Measurements from ENCODE around the gene EPS8L3.

The EPS8L3 gene

GRCh38 chr1:109765896-109766615 lies 2.3 kb upstream of the EPS8L3 start:
- Histone ChIP-seq H3K27ac (ENCODE audit: low read depth, low read length) (no peak overlapping the region), H4K5ac (ENCODE audit: low read length) (no peak overlapping the region), H2BK120ac (ENCODE audit: low read depth, low read length) (no peak overlapping the region), H3K18ac (ENCODE audit: low read length) (no peak overlapping the region), H3K4me3 (ENCODE audit: low read length) (no peak overlapping the region), H3K56ac (ENCODE audit: low read length) (no peak overlapping the region), H3K27me3 (ENCODE audit: insufficient read depth, low read length, poor library complexity) (no peaks in the 10 kb centered on the region), H3K36me3 (ENCODE audit: control insufficient read depth, insufficient read depth, low read length) (no peaks in the 10 kb centered on the region), H3K79me2 (ENCODE audit: control insufficient read depth, insufficient read depth, low read length) (no peaks in the 10 kb centered on the region), H4K8ac (ENCODE audit: low read depth, low read length) (no peak overlapping the region), H3K23ac (ENCODE audit: low read length) (no peak overlapping the region), H3K9ac (ENCODE audit: low read length) (no peak overlapping the region), H3K4me2 (ENCODE audit: low read length) (no peak overlapping the region), H3K4me1 (ENCODE audit: control insufficient read depth, low read depth, low read length) (no peaks in the 10 kb centered on the region), H3K79me1 (ENCODE audit: low read length) (no peaks in the 10 kb centered on the region), H2AK5ac (ENCODE audit: low read length) (no peak overlapping the region), H3K4ac (ENCODE audit: low read depth, low read length) (no peak overlapping the region), H2BK15ac (replicated peaks; ENCODE audit: low read depth) (no peak overlapping the region), H2BK5ac (ENCODE audit: low read length) (no peak overlapping the region)
- WGBS (ENCODE audit: extremely low coverage, insufficient coverage, low lambda C conversion rate): no CpG with 5 or more reads among the region's 13 CpGs
- no peak for DNase-seq

- DNase-seq: no peak
- Histone ChIP-seq H3K4me2 (ENCODE audit: low read length) (no peak overlapping the region), H2AK5ac (ENCODE audit: low read length) (no peak overlapping the region), H4K8ac (ENCODE audit: low read depth, low read length) (no peak overlapping the region), H3K9ac (ENCODE audit: low read length) (no peak overlapping the region), H2BK15ac (replicated peaks; ENCODE audit: low read depth) (no peak overlapping the region), H2BK5ac (ENCODE audit: low read length) (no peak overlapping the region), H3K79me2 (ENCODE audit: control insufficient read depth, insufficient read depth, low read length) (no peaks in the 10 kb centered on the region), H3K23ac (ENCODE audit: low read length) (no peak overlapping the region), H4K5ac (ENCODE audit: low read length) (no peak overlapping the region), H2BK120ac (ENCODE audit: low read depth, low read length) (no peak overlapping the region), H3K36me3 (ENCODE audit: control insufficient read depth, insufficient read depth, low read length) (no peaks in the 10 kb centered on the region), H3K56ac (ENCODE audit: low read length) (no peak overlapping the region), H3K18ac (ENCODE audit: low read length) (no peak overlapping the region), H3K4ac (ENCODE audit: low read depth, low read length) (no peak overlapping the region), H3K79me1 (ENCODE audit: low read length) (no peaks in the 10 kb centered on the region), H3K27me3 (ENCODE audit: insufficient read depth, low read length, poor library complexity) (no peaks in the 10 kb centered on the region), H3K4me3 (ENCODE audit: low read length) (no peak overlapping the region), H3K4me1 (ENCODE audit: control insufficient read depth, low read depth, low read length) (no peaks in the 10 kb centered on the region), H3K27ac (ENCODE audit: low read depth, low read length) (no peak overlapping the region)
- no CpG with 5 or more reads among the region's 4 CpGs for WGBS (ENCODE audit: extremely low coverage, insufficient coverage, low lambda C conversion rate)
Observed at GRCh38 chr1:109765483-109765815, 1.7 kb upstream of the EPS8L3 start.

GRCh38 chr1:109764561-109765482 lies 1.1 kb upstream of the EPS8L3 start:
- Histone ChIP-seq H2BK120ac (ENCODE audit: low read depth, low read length) (no peak overlapping the region), H4K5ac (ENCODE audit: low read length) (no peak overlapping the region), H3K9ac (ENCODE audit: low read length) (no peak overlapping the region), H3K4ac (ENCODE audit: low read depth, low read length) (no peak overlapping the region), H2AK5ac (ENCODE audit: low read length) (no peak overlapping the region), H3K18ac (ENCODE audit: low read length) (no peak overlapping the region), H3K4me3 (ENCODE audit: low read length) (no peak overlapping the region), H3K79me1 (ENCODE audit: low read length) (no peaks in the 10 kb centered on the region), H3K36me3 (ENCODE audit: control insufficient read depth, insufficient read depth, low read length) (no peaks in the 10 kb centered on the region), H3K4me2 (ENCODE audit: low read length) (no peak overlapping the region), H3K56ac (ENCODE audit: low read length) (no peak overlapping the region), H2BK15ac (replicated peaks; ENCODE audit: low read depth) (no peak overlapping the region), H3K79me2 (ENCODE audit: control insufficient read depth, insufficient read depth, low read length) (no peaks in the 10 kb centered on the region), H3K23ac (ENCODE audit: low read length) (no peak overlapping the region), H3K4me1 (ENCODE audit: control insufficient read depth, low read depth, low read length) (no peaks in the 10 kb centered on the region), H4K8ac (ENCODE audit: low read depth, low read length) (no peak overlapping the region), H3K27me3 (ENCODE audit: insufficient read depth, low read length, poor library complexity) (no peaks in the 10 kb centered on the region), H2BK5ac (ENCODE audit: low read length) (no peak overlapping the region), H3K27ac (ENCODE audit: low read depth, low read length) (no peak overlapping the region)
- WGBS (ENCODE audit: extremely low coverage, insufficient coverage, low lambda C conversion rate): no CpG with 5 or more reads among the region's 13 CpGs
- DNase-seq: no peak

DNA sequence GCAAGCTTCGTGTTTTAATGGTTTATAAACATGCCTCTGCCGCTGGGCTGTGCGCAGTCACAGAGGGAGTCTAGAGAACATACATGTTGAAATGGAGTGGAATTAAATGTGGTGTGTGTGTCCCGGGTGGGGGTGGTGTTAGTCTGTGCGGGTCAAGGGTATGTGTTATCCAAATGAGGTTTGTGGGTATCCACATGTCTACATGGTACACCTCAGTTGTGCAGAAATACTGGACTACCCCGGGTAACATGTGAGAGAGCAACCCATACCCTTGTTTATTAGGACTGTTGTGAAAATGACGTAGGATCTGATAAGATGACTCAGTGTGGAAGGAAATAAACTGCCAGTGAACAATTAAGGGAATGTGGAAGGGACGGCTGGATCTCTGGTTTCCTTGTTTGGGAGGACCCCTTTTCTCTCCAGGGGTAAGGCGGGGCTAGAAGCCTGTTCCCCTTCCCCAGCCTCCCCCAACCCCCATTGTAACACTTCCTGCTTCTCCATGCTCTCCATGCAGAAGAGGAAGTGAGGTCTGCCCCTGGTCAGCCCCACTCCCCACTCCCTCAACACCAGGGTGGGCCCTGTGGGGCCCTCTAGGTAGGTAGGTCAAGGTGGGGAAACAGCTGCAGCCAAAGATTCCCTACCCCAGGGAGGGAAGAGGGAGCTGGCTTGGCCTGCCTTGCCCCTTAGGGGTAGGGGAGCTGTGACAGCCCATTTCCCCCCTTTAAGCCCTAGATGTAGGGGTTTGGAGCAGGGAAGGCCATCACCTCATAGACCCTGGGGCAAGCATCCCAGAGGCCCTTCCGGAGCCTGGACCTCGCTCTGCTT lies 690 bp downstream of the EPS8L3 start:
- H3K27ac ChIP-seq (ENCODE audit: low read depth, low read length): no peak overlapping the region
- WGBS (ENCODE audit: extremely low coverage, insufficient coverage, low lambda C conversion rate): 100% methylated on average over 2 of the region's 11 CpGs

GRCh38 chr1:109762039-109762585 lies 1.6 kb downstream of the EPS8L3 start:
- no peaks in the 10 kb centered on the region for H3K79me1 ChIP-seq (ENCODE audit: low read length)
- H3K27me3 ChIP-seq (ENCODE audit: insufficient read depth, low read length, poor library complexity): no peaks in the 10 kb centered on the region
- H3K23ac ChIP-seq (ENCODE audit: low read length): no peak overlapping the region
- no CpG with 5 or more reads among the region's 7 CpGs for WGBS (ENCODE audit: extremely low coverage, insufficient coverage, low lambda C conversion rate)
- H4K8ac ChIP-seq (ENCODE audit: low read depth, low read length): no peak overlapping the region
- H4K5ac ChIP-seq (ENCODE audit: low read length): no peak overlapping the region
- H2BK15ac ChIP-seq (replicated peaks; ENCODE audit: low read depth): no peak overlapping the region
- no peak overlapping the region for H3K27ac ChIP-seq (ENCODE audit: low read depth, low read length)
- H2BK5ac ChIP-seq (ENCODE audit: low read length): no peak overlapping the region
- no peak overlapping the region for H3K18ac ChIP-seq (ENCODE audit: low read length)
- H3K79me2 ChIP-seq (ENCODE audit: control insufficient read depth, insufficient read depth, low read length): no peaks in the 10 kb centered on the region
- H2BK120ac ChIP-seq (ENCODE audit: low read depth, low read length): no peak overlapping the region
- no peak overlapping the region for H3K4me2 ChIP-seq (ENCODE audit: low read length)
- no peaks in the 10 kb centered on the region for H3K4me1 ChIP-seq (ENCODE audit: control insufficient read depth, low read depth, low read length)
- DNase-seq: no peak
- H3K36me3 ChIP-seq (ENCODE audit: control insufficient read depth, insufficient read depth, low read length): no peaks in the 10 kb centered on the region
- no peak overlapping the region for H3K56ac ChIP-seq (ENCODE audit: low read length)
- H3K9ac ChIP-seq (ENCODE audit: low read length): no peak overlapping the region
- H3K4me3 ChIP-seq (ENCODE audit: low read length): no peak overlapping the region
- H2AK5ac ChIP-seq (ENCODE audit: low read length): no peak overlapping the region
- H3K4ac ChIP-seq (ENCODE audit: low read depth, low read length): no peak overlapping the region

More for the DNA sequence above, 690 bp downstream of the EPS8L3 start:
- Histone ChIP-seq H3K4ac (ENCODE audit: low read depth, low read length) (no peak overlapping the region), H3K9ac (ENCODE audit: low read length) (no peak overlapping the region), H3K23ac (ENCODE audit: low read length) (no peak overlapping the region), H3K4me1 (ENCODE audit: control insufficient read depth, low read depth, low read length) (no peaks in the 10 kb centered on the region), H3K36me3 (ENCODE audit: control insufficient read depth, insufficient read depth, low read length) (no peaks in the 10 kb centered on the region), H2BK15ac (replicated peaks; ENCODE audit: low read depth) (no peak overlapping the region), H3K18ac (ENCODE audit: low read length) (no peak overlapping the region), H4K8ac (ENCODE audit: low read depth, low read length) (no peak overlapping the region), H3K56ac (ENCODE audit: low read length) (no peak overlapping the region), H3K4me2 (ENCODE audit: low read length) (no peak overlapping the region), H3K79me2 (ENCODE audit: control insufficient read depth, insufficient read depth, low read length) (no peaks in the 10 kb centered on the region), H2BK5ac (ENCODE audit: low read length) (no peak overlapping the region), H3K27me3 (ENCODE audit: insufficient read depth, low read length, poor library complexity) (no peaks in the 10 kb centered on the region), H3K4me3 (ENCODE audit: low read length) (no peak overlapping the region), H2BK120ac (ENCODE audit: low read depth, low read length) (no peak overlapping the region), H2AK5ac (ENCODE audit: low read length) (no peak overlapping the region), H3K79me1 (ENCODE audit: low read length) (no peaks in the 10 kb centered on the region), H4K5ac (ENCODE audit: low read length) (no peak overlapping the region)
- no peak for DNase-seq
